H9 (cell line): ENCODE results near the gene CDC42EP3. TPM values are rescaled to one million over a fixed set of nuclear protein-coding genes. Genes with fewer than 3 reads are reported as not detected.

Experiments used
- DNase-seq: peaks from one replicate; pipeline ENCODE4 v3.0.0-alpha.2; 2017
- H2AFZ ChIP-seq: one replicate; pipeline ENCODE4 v1.6.1; 2013; ENCODE audit warnings: mild to moderate bottlenecking, low read length, control low read depth, moderate library complexity
- H2AK5ac ChIP-seq: 2 replicates; pipeline ENCODE4 v1.6.1; 2013; ENCODE audit warnings: low read length, control low read depth, mixed read lengths; ENCODE audit not compliant: insufficient read length
- H2BK120ac ChIP-seq: one replicate; pipeline ENCODE4 v1.6.1; 2013; ENCODE audit warnings: low read depth, mild to moderate bottlenecking, low read length, control low read depth, inconsistent platforms; ENCODE audit not compliant: poor library complexity, severe bottlenecking
- H2BK12ac ChIP-seq: 2 replicates; pipeline ENCODE4 v1.6.1; 2013; ENCODE audit warnings: low read length, control low read depth, mixed read lengths, low read depth; ENCODE audit not compliant: insufficient read length
- H2BK15ac ChIP-seq: 2 replicates; pipeline ENCODE4 v1.6.1; 2013; ENCODE audit warnings: low read depth, low read length, control low read depth
- H2BK20ac ChIP-seq: one replicate; pipeline ENCODE4 v1.6.1; 2013; ENCODE audit warnings: low read depth, mild to moderate bottlenecking, low read length, control low read depth, inconsistent platforms; ENCODE audit not compliant: poor library complexity, severe bottlenecking
- H2BK5ac ChIP-seq: 2 replicates; pipeline ENCODE4 v1.6.1; 2013; ENCODE audit warnings: low read length, control low read depth, mixed read lengths; ENCODE audit not compliant: insufficient read length
- H3K14ac ChIP-seq: 2 replicates; pipeline ENCODE4 v1.6.1; 2013; ENCODE audit warnings: low read length, control low read depth; ENCODE audit not compliant: insufficient read depth
- H3K18ac ChIP-seq: 2 replicates; pipeline ENCODE4 v1.6.1; 2013; ENCODE audit warnings: low read depth, mild to moderate bottlenecking, mixed read lengths, low read length, control low read depth; ENCODE audit not compliant: insufficient read length
- H3K23ac ChIP-seq: 2 replicates; pipeline ENCODE4 v1.6.1; 2013; ENCODE audit warnings: low read length, control low read depth, mixed read lengths, low read depth; ENCODE audit not compliant: insufficient read length
- H3K23me2 ChIP-seq: 2 replicates; pipeline ENCODE4 v1.6.1; 2013; ENCODE audit warnings: low read depth, mild to moderate bottlenecking, mixed read lengths, low read length, control low read depth; ENCODE audit not compliant: insufficient read length, poor library complexity, severe bottlenecking
- H3K27ac ChIP-seq: 2 replicates; pipeline ENCODE4 v1.5.1; 2013; ENCODE audit warnings: low read length, control low read depth, mixed read lengths, low read depth; ENCODE audit not compliant: insufficient read length
- H3K27me3 ChIP-seq: 2 replicates; pipeline ENCODE4 v1.6.1; 2013; ENCODE audit warnings: low read length, control low read depth, inconsistent platforms; ENCODE audit not compliant: insufficient read depth
- H3K4ac ChIP-seq: 2 replicates; pipeline ENCODE4 v1.6.1; 2013; ENCODE audit warnings: low read depth, mild to moderate bottlenecking, control low read depth, inconsistent platforms, low read length, moderate library complexity
- H3K4me1 ChIP-seq: 2 replicates; pipeline ENCODE4 v1.6.1; 2013; ENCODE audit warnings: low read length, control low read depth, inconsistent platforms; ENCODE audit not compliant: insufficient read depth
- H3K4me2 ChIP-seq: 2 replicates; pipeline ENCODE4 v1.6.1; 2013; ENCODE audit warnings: low read length, control low read depth, mixed read lengths; ENCODE audit not compliant: insufficient read length, insufficient read depth
- H3K56ac ChIP-seq: 2 replicates; pipeline ENCODE4 v1.6.1; 2013; ENCODE audit warnings: low read depth, mild to moderate bottlenecking, mixed read lengths, low read length, control low read depth; ENCODE audit not compliant: insufficient read length
- H3K79me1 ChIP-seq: 2 replicates; pipeline ENCODE4 v1.6.1; 2013; ENCODE audit warnings: low read depth, mild to moderate bottlenecking, moderate library complexity, low read length, control low read depth, inconsistent platforms; ENCODE audit not compliant: insufficient read depth, poor library complexity, severe bottlenecking
- H3K79me2 ChIP-seq: 2 replicates; pipeline ENCODE4 v1.6.1; 2013; ENCODE audit warnings: low read length, control low read depth, inconsistent platforms; ENCODE audit not compliant: insufficient read depth
- H3K9ac ChIP-seq: 2 replicates; pipeline ENCODE4 v1.6.1; 2013; ENCODE audit warnings: low read length, control low read depth, mixed read lengths; ENCODE audit not compliant: insufficient read length; ENCODE audit errors: extremely low read depth
- H3K9me3 ChIP-seq: one replicate; pipeline ENCODE4 v1.6.1; 2013; ENCODE audit warnings: low read depth, low read length, inconsistent platforms; ENCODE audit not compliant: control insufficient read depth
- H3T11ph ChIP-seq: one replicate; pipeline ENCODE4 v1.6.1; 2013; ENCODE audit warnings: mild to moderate bottlenecking, low read length, control low read depth, inconsistent platforms
- H4K20me1 ChIP-seq: one replicate; pipeline ENCODE4 v1.6.1; 2013; ENCODE audit not compliant: control insufficient read depth, insufficient read length, insufficient read depth
- H4K5ac ChIP-seq: 2 replicates; pipeline ENCODE4 v1.6.1; 2013; ENCODE audit warnings: low read depth, mild to moderate bottlenecking, mixed read lengths, low read length, control low read depth; ENCODE audit not compliant: insufficient read length
- H4K8ac ChIP-seq: replicated peaks from 2 replicates; pipeline ENCODE4 v1.6.1; 2013; ENCODE audit warnings: low read length, control low read depth, mixed read lengths, low read depth; ENCODE audit not compliant: insufficient read length
- H4K91ac ChIP-seq: 2 replicates; pipeline ENCODE4 v1.6.1; 2013; ENCODE audit warnings: low read depth, mild to moderate bottlenecking, moderate library complexity, mixed read lengths, low read length, control low read depth; ENCODE audit not compliant: insufficient read length
- H3K27ac Mint-ChIP-seq, 3 experiments: 2 replicates in 2 of 3; 3 replicates in 1 of 3; pipeline ENCODE4 v1.8.0; 2020 to 2021; ENCODE audit warnings: mixed read lengths in 3 of 3, mild to moderate bottlenecking in 1 of 3, moderate library complexity in 1 of 3
- H3K27me3 Mint-ChIP-seq: 2 replicates; pipeline ENCODE4 v1.8.0; 2021; ENCODE audit warnings: low read depth, mild to moderate bottlenecking, moderate library complexity, mixed read lengths
- H3K36me3 Mint-ChIP-seq, 3 experiments: 2 replicates in 2 of 3; 3 replicates in 1 of 3; pipeline ENCODE4 v1.8.0; 2020 to 2021; ENCODE audit warnings: low read depth in 3 of 3, mixed read lengths in 3 of 3; ENCODE audit not compliant: insufficient read depth in 1 of 3
- H3K4me1 Mint-ChIP-seq, 2 experiments: 2 replicates each; pipeline ENCODE4 v1.8.0; 2020; ENCODE audit warnings: mixed read lengths in 2 of 2
- H3K4me3 Mint-ChIP-seq, 2 experiments: 2 replicates in 1 of 2; 3 replicates in 1 of 2; pipeline ENCODE4 v1.8.0; 2020 to 2021; ENCODE audit warnings: mild to moderate bottlenecking in 2 of 2, mixed read lengths in 2 of 2, moderate library complexity in 1 of 2
- H3K9me3 Mint-ChIP-seq, 2 experiments: 2 replicates in 1 of 2; 3 replicates in 1 of 2; pipeline ENCODE4 v1.8.0; 2020; ENCODE audit warnings: mild to moderate bottlenecking in 2 of 2, mixed read lengths in 2 of 2, moderate library complexity in 1 of 2
- CTCF ChIP-seq: fragments of 200-600 bp; sonication (generic); conservative IDR thresholded peaks from 3 replicates; pipeline ENCODE4 v1.8.0; 2021; ENCODE audit warnings: antibody characterized with exemption, mild to moderate bottlenecking
- WGBS: extraction: QIAGEN DNeasy Blood & Tissue Kit; methylation state at CpG from one replicate; pipeline ENCODE4 v1.1.7; 2013; ENCODE audit warnings: missing lambda C conversion rate, low lambda C conversion rate, mixed read lengths; ENCODE audit not compliant: insufficient read length; ENCODE audit errors: extremely low coverage; 5-methylcytosine and 5-hydroxymethylcytosine counted together
- total RNA-seq: library from RNA; stranded (reverse); gene quantifications from 2 replicates; pipeline ENCODE4 v1.2.1, GENCODE V29; 2021

CDC42EP3 gene
- total RNA-seq, 1 experiment from 2014 or later, result 61.5 TPM

DNA sequence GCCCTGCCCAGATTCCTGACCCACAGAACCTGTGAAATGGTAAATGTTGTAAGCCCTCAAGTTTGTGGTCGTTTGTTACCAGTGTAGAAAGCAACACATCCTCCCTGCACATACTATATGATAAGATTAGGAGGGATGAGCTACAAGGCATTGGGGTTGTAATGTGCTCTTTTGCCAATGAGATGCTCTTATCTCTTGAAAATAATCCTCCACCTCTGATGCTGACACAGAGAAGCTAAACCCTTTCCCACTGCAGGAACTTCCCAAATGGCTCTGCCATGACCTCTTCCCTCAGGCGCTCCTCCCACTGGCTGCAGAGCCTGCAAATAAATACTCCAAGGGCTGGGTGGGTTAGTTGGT, 23.5 kb downstream of the CDC42EP3 start:
- Histone ChIP-seq H3K79me1 (peaks cover 20% of the 10 kb centered on the region), H3K9ac (no peak overlapping the region), H3K9me3 (no peaks in the 10 kb centered on the region), H3K23ac (no peak overlapping the region), H2BK12ac (no peak overlapping the region), H2BK120ac (no peak overlapping the region), H2BK15ac (no peak overlapping the region), H2BK20ac (no peak overlapping the region), H2AFZ (no peak overlapping the region), H3K27me3 (no peaks in the 10 kb centered on the region), H3K18ac (no peak overlapping the region), H3K4ac (no peak overlapping the region), H4K20me1 (no peaks in the 10 kb centered on the region), H3K14ac (no peak overlapping the region), H3K79me2 (peaks cover 8% of the 10 kb centered on the region; the same call in 1 of the 2 replicates), H4K8ac (no peak overlapping the region), H3T11ph (no peak overlapping the region), H3K4me1 (peaks cover under 1% of the 10 kb centered on the region; the same call in 1 of the 2 replicates), H2AK5ac (no peak overlapping the region), H3K56ac (no peak overlapping the region), H3K27ac (no peak overlapping the region), H3K23me2 (no peaks in the 10 kb centered on the region), H4K5ac (no peak overlapping the region), H2BK5ac (no peak overlapping the region), H3K4me2 (no peak overlapping the region), H4K91ac (no peak overlapping the region)
- no peak overlapping the region; a peak in 2 of 7 replicates for H3K27ac Mint-ChIP-seq
- WGBS, result no CpG with 5 or more reads among the region's 2 CpGs
- peaks cover 50 to 75% (median 65%) of the 10 kb centered on the region in 3 experiments for H3K36me3 Mint-ChIP-seq
- DNase-seq, result no peak
- peaks cover 12 to 13% of the 10 kb centered on the region in 2 experiments for H3K9me3 Mint-ChIP-seq
- TF ChIP-seq CTCF, result no peak
- peaks cover 30 to 33% of the 10 kb centered on the region in 2 experiments for H3K4me1 Mint-ChIP-seq
- H3K27me3 Mint-ChIP-seq, result no peaks in the 10 kb centered on the region
- no peak overlapping the region for H3K4me3 Mint-ChIP-seq
